Measurements from ENCODE around the gene SRGAP1.

GRCh38 chr12:63811334-63811733 lies 33.2 kb upstream of the SRGAP1 start:
- TF ChIP-seq CTCF (IDR thresholded peaks at IDR 0.05 in 2 of 3, conservative IDR thresholded peaks at IDR 0.05 in 1 of 3; ENCODE audit: insufficient read depth in 2 of 3, low read depth in 1 of 3, low read length in 3 of 3): no peak
- TF ChIP-seq HNRNPK (IDR thresholded peaks at IDR 0.05; ENCODE audit: low read depth, low read length, poor library complexity, severe bottlenecking): no peak
- TF ChIP-seq, protein P1, sequence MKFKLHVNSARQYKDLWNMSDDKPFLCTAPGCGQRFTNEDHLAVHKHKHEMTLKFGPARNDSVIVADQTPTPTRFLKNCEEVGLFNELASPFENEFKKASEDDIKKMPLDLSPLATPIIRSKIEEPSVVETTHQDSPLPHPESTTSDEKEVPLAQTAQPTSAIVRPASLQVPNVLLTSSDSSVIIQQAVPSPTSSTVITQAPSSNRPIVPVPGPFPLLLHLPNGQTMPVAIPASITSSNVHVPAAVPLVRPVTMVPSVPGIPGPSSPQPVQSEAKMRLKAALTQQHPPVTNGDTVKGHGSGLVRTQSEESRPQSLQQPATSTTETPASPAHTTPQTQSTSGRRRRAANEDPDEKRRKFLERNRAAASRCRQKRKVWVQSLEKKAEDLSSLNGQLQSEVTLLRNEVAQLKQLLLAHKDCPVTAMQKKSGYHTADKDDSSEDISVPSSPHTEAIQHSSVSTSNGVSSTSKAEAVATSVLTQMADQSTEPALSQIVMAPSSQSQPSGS (CRISPR knock-in tag; IDR thresholded peaks at IDR 0.05): no peak

All from K562 (cell line).